Endodermal cell (in vitro differentiated cells): Measurements from ENCODE around the gene IL1RL2. TPM values are rescaled to one million over a fixed set of nuclear protein-coding genes. Genes with fewer than 3 reads are reported as not detected.

ENCODE experiments used
- DNase-seq: peaks from one replicate; pipeline ENCODE4 v3.0.0-alpha.2; 2017
- H3K27ac ChIP-seq: 2 replicates; pipeline ENCODE4 v1.5.1; 2013; ENCODE audit warnings: mild to moderate bottlenecking, low read depth, low read length, moderate library complexity
- H3K27me3 ChIP-seq: 2 replicates; pipeline ENCODE4 v1.6.1; 2013; ENCODE audit warnings: mild to moderate bottlenecking, low read length, moderate library complexity; ENCODE audit not compliant: insufficient read depth, control insufficient read depth, poor library complexity, severe bottlenecking
- H3K36me3 ChIP-seq: 2 replicates; pipeline ENCODE4 v1.7.0; 2013; ENCODE audit warnings: mild to moderate bottlenecking, low read length, moderate library complexity; ENCODE audit not compliant: control insufficient read depth, insufficient read depth
- H3K4me1 ChIP-seq: one replicate; pipeline ENCODE4 v1.7.0; 2013; ENCODE audit warnings: low read length; ENCODE audit not compliant: control insufficient read depth, insufficient read depth
- H3K4me3 ChIP-seq: 2 replicates; pipeline ENCODE4 v1.5.1; 2013; ENCODE audit warnings: mild to moderate bottlenecking, low read length, moderate library complexity
- H3K9ac ChIP-seq: 2 replicates; pipeline ENCODE4 v1.6.1; 2013; ENCODE audit warnings: mild to moderate bottlenecking, low read length, moderate library complexity; ENCODE audit not compliant: poor library complexity, severe bottlenecking; ENCODE audit errors: extremely low read depth
- H3K9me3 ChIP-seq: 2 replicates; pipeline ENCODE4 v1.6.1; 2013; ENCODE audit warnings: mild to moderate bottlenecking, low read length, moderate library complexity; ENCODE audit not compliant: control insufficient read depth
- H3K27ac Mint-ChIP-seq: 2 replicates; pipeline ENCODE4 v1.8.0; 2020; ENCODE audit warnings: mixed read lengths
- H3K27me3 Mint-ChIP-seq: 2 replicates; pipeline ENCODE4 v1.8.0; 2021; ENCODE audit warnings: mild to moderate bottlenecking, mixed read lengths; ENCODE audit not compliant: insufficient read depth
- H3K36me3 Mint-ChIP-seq: 2 replicates; pipeline ENCODE4 v1.8.0; 2020; ENCODE audit warnings: low read depth, mixed read lengths
- H3K4me1 Mint-ChIP-seq: 2 replicates; pipeline ENCODE4 v1.8.0; 2020; ENCODE audit warnings: mixed read lengths
- H3K4me3 Mint-ChIP-seq: 2 replicates; pipeline ENCODE4 v1.8.0; 2020; ENCODE audit warnings: mild to moderate bottlenecking, moderate library complexity, mixed read lengths
- H3K9me3 Mint-ChIP-seq: 2 replicates; pipeline ENCODE4 v1.8.0; 2020; ENCODE audit warnings: mild to moderate bottlenecking, mixed read lengths
- CTCF ChIP-seq: fragments of 200-600 bp; sonication (generic); conservative IDR thresholded peaks from 2 replicates; pipeline ENCODE4 v1.5.0; 2021; ENCODE audit warnings: antibody characterized with exemption, mild to moderate bottlenecking
- WGBS, 2 experiments: methylation state at CpG; one replicate each; pipeline versions ENCODE4 v1.1.5 to v1.1.7; 2013; ENCODE audit warnings: missing lambda C conversion rate in 2 of 2, mixed read lengths in 1 of 2; ENCODE audit not compliant: insufficient coverage in 1 of 2, insufficient read length in 1 of 2; 5-methylcytosine and 5-hydroxymethylcytosine counted together
- total RNA-seq, 2 donors: library from RNA; stranded (reverse); fragmentation: NEBNext Ultra II Directional in 1 of 2; extraction: Animal tissue kit (Norgen Biotek cat#: 25700) in 1 of 2; gene quantifications; 2 replicates in 1 of 2; 3 replicates in 1 of 2; pipeline ENCODE4 v1.2.1, GENCODE V29; 2021

IL1RL2 gene
- total RNA-seq, 2 donors from 2014 or later: 0.38 to 0.44 TPM

GRCh38 chr2:102197389-102198137, 10.7 kb downstream of the IL1RL2 start:
- Histone ChIP-seq H3K4me3 (no peak overlapping the region), H3K27ac (no peak overlapping the region), H3K36me3 (no peaks in the 10 kb centered on the region), H3K9me3 (peaks cover under 1% of the 10 kb centered on the region), H3K4me1 (peaks cover 4% of the 10 kb centered on the region), H3K9ac (no peak overlapping the region), H3K27me3 (peaks cover 21% of the 10 kb centered on the region)
- 80 to 100% methylated on average over 2 to 5 of the region's 5 CpGs for WGBS, 2 experiments
- Mint-ChIP-seq H3K4me1 (peaks cover 33% of the 10 kb centered on the region), H3K36me3 (no peaks in the 10 kb centered on the region), H3K27me3 (peaks cover 10% of the 10 kb centered on the region), H3K9me3 (no peaks in the 10 kb centered on the region), H3K27ac (peak overlapping the region; percentile 15), H3K4me3 (no peak overlapping the region)
- TF ChIP-seq CTCF: no peak
- no peak for DNase-seq

GRCh38 chr2:102200539-102200938, 13.7 kb downstream of the IL1RL2 start:
- Mint-ChIP-seq H3K27me3 (peaks cover 8% of the 10 kb centered on the region), H3K4me3 (peak overlapping the region; percentile 1), H3K4me1 (peaks cover 33% of the 10 kb centered on the region), H3K27ac (peak overlapping the region; percentile 50), H3K36me3 (peaks cover 2% of the 10 kb centered on the region), H3K9me3 (peaks cover 23% of the 10 kb centered on the region)
- TF ChIP-seq CTCF: no peak
- 81% methylated on average over 1 of the region's 1 CpG; no CpG with 5 or more reads in 1 of the 2 experiments for WGBS, 2 experiments
- Histone ChIP-seq H3K4me3 (no peak overlapping the region), H3K27ac (no peak overlapping the region), H3K4me1 (peaks cover 4% of the 10 kb centered on the region), H3K9ac (no peak overlapping the region), H3K9me3 (peaks cover 26% of the 10 kb centered on the region), H3K36me3 (no peaks in the 10 kb centered on the region), H3K27me3 (peaks cover 14% of the 10 kb centered on the region)
- peak; percentile 54 for DNase-seq

GRCh38 chr2:102204638-102205037, 17.8 kb downstream of the IL1RL2 start:
- H3K9me3 ChIP-seq: peaks cover 26% of the 10 kb centered on the region
- Mint-ChIP-seq H3K4me3 (no peak overlapping the region), H3K27me3 (peaks cover 3% of the 10 kb centered on the region), H3K27ac (no peak overlapping the region), H3K9me3 (peaks cover 23% of the 10 kb centered on the region), H3K4me1 (peaks cover 20% of the 10 kb centered on the region), H3K36me3 (peaks cover 2% of the 10 kb centered on the region)
- no peak for DNase-seq
- H3K4me3 ChIP-seq: no peak overlapping the region
- no peaks in the 10 kb centered on the region for H3K27me3 ChIP-seq
- H3K36me3 ChIP-seq: no peaks in the 10 kb centered on the region
- no peak for TF ChIP-seq CTCF
- H3K4me1 ChIP-seq: peaks cover 4% of the 10 kb centered on the region
- H3K27ac ChIP-seq: no peak overlapping the region
- no peak overlapping the region for H3K9ac ChIP-seq
